Activated T-cell treated with anti-CD3 and anti-CD28 coated beads, Interleukin-2, amount 50 U/mL, for 24 hours (primary cell): ENCODE data around the gene BTBD7.

ENCODE experiments used
- DNase-seq: peaks from one replicate; pipeline ENCODE4 v3.0.0-alpha.2; 2020
- H3K27ac Mint-ChIP-seq: 2 replicates; pipeline ENCODE4 v1.8.0; 2020; ENCODE audit warnings: mild to moderate bottlenecking, mixed read lengths
- H3K27me3 Mint-ChIP-seq: 2 replicates; pipeline ENCODE4 v1.8.0; 2020; ENCODE audit warnings: mixed read lengths
- H3K36me3 Mint-ChIP-seq: 2 replicates; pipeline ENCODE4 v1.8.0; 2020; ENCODE audit warnings: low read depth, mixed read lengths
- H3K4me1 Mint-ChIP-seq: 2 replicates; pipeline ENCODE4 v1.8.0; 2020; ENCODE audit warnings: low read depth, mixed read lengths
- H3K4me3 Mint-ChIP-seq: 2 replicates; pipeline ENCODE4 v1.8.0; 2020; ENCODE audit warnings: mild to moderate bottlenecking, moderate library complexity, mixed read lengths
- H3K9me3 Mint-ChIP-seq: 2 replicates; pipeline ENCODE4 v1.8.0; 2020; ENCODE audit warnings: mixed read lengths

BTBD7 gene

DNA sequence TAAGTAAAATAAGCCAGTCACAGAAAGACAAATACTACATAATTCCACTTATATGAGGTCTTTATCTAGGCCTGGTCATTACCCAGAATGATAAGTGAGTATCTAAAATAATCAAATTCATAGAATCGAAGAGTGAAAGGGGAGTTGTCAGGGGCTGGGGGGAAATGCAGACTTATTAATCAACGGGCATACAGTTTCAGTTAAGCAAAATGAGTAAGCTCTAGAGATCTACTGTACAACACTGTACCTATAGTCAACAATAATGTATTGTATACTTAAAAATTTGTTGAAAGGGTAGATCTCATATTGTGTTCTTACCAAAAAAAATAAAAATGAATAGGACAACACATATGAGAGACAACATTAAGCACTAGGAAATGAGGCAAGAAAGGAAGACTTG lies 13.3 kb downstream of the BTBD7 start:
- no peak for DNase-seq
- H3K36me3 Mint-ChIP-seq, result peaks cover 33% of the 10 kb centered on the region
- no peaks in the 10 kb centered on the region for H3K9me3 Mint-ChIP-seq
- H3K4me1 Mint-ChIP-seq, result peaks cover 54% of the 10 kb centered on the region
- H3K4me3 Mint-ChIP-seq, result no peak overlapping the region
- no peak overlapping the region for H3K27ac Mint-ChIP-seq
- no peaks in the 10 kb centered on the region for H3K27me3 Mint-ChIP-seq

DNA sequence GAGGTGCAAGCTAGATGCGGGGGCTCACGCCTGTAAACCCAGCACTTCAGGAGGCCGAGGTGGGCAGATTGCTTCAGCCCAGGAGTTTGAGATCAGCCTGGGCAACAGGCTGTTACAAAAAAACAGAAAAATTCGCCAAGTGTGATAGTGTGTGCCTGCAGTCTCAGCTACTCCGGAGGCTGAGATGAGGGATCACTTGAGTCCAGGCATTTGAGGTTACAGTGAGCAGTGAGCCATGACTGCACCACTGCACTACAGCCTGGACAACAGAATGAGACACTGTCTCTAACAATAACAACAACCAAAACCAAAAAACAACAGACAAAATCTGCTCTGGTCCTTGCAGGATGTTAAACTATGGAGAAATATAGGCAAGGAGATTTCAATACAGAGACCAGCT lies 13.9 kb downstream of the BTBD7 start:
- H3K9me3 Mint-ChIP-seq, result no peaks in the 10 kb centered on the region
- H3K4me3 Mint-ChIP-seq, result no peak overlapping the region
- H3K27me3 Mint-ChIP-seq, result no peaks in the 10 kb centered on the region

DNA sequence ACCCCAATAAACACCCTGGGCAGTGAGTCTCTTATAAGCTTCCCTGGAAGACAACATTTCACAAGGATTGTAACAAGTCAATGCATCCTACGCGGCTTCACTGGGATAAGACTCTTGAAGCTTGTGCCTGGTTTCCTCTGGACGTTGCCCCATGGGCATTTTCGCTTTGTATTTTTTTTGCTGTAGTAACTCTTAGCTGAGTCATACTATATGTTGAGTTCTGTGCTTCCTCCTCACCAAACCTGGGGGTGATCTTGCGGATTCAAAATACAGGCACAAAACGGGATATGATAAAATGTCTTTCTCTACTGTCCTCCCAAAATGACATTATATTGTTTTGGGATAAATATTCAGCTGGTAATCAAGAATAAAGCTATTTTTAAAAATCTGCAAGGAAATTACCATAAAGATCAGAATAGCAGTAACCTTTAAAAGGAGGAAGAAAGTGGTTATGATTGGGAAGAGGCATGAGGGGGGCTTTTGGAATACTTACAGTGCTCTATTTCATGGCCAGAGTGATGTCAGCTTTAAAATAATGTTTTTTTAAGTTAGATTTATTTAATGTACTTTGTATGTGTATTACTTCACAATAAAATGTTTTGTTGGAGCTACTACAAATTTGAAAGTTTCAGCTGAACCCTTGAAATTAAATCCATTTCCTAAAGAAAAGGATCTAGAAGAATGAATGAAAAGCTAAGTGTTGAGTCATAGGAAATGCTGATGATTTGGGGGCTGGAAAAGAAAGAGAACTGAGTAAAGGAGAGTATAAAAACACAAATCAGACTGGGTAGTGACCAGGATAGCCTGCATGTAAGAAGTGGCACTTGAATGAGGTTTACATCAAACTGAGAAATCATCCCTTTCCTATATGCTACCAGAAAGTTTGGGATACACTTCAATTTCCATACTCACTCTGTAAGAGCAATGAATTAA lies 14.7 kb downstream of the BTBD7 start:
- H3K27me3 Mint-ChIP-seq, result no peaks in the 10 kb centered on the region
- H3K4me1 Mint-ChIP-seq, result peaks cover 44% of the 10 kb centered on the region
- no peak overlapping the region for H3K27ac Mint-ChIP-seq
- H3K36me3 Mint-ChIP-seq, result peaks cover 21% of the 10 kb centered on the region
- H3K9me3 Mint-ChIP-seq, result no peaks in the 10 kb centered on the region
- H3K4me3 Mint-ChIP-seq, result no peak overlapping the region
- DNase-seq, result no peak

More for the DNA sequence above, 13.9 kb downstream of the BTBD7 start:
- Mint-ChIP-seq H3K4me1 (peaks cover 51% of the 10 kb centered on the region), H3K36me3 (peaks cover 28% of the 10 kb centered on the region), H3K27ac (no peak overlapping the region)
- DNase-seq, result no peak

DNA sequence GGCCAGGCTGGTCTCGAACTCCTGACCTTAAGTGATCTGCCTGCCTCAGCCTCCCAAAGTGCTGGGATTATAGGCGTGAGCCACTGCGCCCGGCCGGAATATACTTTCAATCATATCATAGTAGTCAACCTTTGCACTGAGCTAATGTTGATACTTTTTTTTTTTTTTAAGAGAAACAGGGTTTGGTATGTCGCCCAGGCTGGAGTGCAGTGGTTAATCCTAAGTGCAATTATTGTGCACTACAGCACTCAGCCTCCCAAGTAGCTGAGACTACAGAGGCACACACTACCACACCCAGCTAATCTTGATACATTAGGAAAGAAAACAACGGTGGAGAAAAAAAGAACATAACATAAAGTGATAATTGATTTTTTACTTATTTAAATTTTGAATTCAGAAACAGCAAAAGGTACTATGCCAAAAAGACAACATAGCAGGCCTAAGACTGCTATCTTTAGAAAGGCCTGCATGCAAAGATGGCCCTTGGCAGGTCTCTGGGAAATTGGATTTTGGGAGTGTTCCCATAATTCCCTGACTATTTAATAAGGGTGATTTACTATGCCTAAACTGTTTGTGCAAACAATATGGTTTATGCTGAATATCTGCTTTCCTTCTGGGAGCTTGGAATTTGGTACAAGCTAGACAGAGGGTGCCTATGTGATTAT lies 15.5 kb downstream of the BTBD7 start:
- no peak overlapping the region for H3K27ac Mint-ChIP-seq
- no peak overlapping the region for H3K4me3 Mint-ChIP-seq
- DNase-seq, result no peak
- H3K36me3 Mint-ChIP-seq, result peaks cover 18% of the 10 kb centered on the region
- peaks cover 46% of the 10 kb centered on the region for H3K4me1 Mint-ChIP-seq
- no peaks in the 10 kb centered on the region for H3K27me3 Mint-ChIP-seq
- no peaks in the 10 kb centered on the region for H3K9me3 Mint-ChIP-seq

DNA sequence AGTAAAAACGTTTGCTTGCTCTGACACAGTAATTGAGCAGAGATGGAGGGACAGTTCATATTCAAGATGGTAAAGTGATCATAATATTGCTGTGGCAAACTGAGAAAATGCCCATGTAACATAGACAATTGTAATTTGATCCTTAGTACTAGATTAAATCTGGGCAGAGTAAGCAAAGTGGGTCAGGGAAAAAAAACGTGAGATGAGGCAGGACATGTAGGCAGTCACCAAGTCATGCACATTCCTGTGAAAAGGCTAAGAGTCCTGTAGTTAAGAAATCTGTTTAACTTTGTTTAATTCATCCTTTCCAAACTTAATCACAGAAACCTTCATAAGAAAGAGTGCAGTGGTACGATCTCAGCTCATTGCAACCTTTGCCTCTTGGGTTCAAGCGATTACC lies 16.1 kb downstream of the BTBD7 start:
- Mint-ChIP-seq H3K36me3 (peaks cover 14% of the 10 kb centered on the region), H3K27ac (no peak overlapping the region), H3K27me3 (no peaks in the 10 kb centered on the region), H3K4me3 (no peak overlapping the region), H3K4me1 (peaks cover 44% of the 10 kb centered on the region), H3K9me3 (no peaks in the 10 kb centered on the region)
- DNase-seq, result no peak

DNA sequence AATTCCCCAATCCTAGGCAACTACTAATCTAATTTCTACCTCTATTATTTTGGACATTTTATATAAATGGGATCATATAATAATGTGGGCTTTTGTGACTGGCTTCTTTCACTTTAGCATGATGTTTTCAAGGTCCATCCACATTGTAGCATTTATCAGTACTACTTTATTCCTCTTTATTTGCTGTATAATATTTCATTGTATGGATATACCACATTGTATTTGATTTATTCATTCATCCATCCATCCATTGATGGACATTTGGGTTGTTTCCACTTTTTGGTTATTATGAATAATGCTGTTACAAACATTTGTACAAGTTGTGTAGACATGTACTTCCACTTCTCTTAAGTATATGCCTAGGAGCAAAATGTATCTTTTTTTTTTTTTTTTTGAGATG lies 17.3 kb downstream of the BTBD7 start:
- Mint-ChIP-seq H3K27ac (no peak overlapping the region), H3K27me3 (no peaks in the 10 kb centered on the region), H3K4me3 (no peak overlapping the region), H3K9me3 (no peaks in the 10 kb centered on the region), H3K4me1 (peaks cover 41% of the 10 kb centered on the region), H3K36me3 (peaks cover 11% of the 10 kb centered on the region)
- DNase-seq, result no peak

DNA sequence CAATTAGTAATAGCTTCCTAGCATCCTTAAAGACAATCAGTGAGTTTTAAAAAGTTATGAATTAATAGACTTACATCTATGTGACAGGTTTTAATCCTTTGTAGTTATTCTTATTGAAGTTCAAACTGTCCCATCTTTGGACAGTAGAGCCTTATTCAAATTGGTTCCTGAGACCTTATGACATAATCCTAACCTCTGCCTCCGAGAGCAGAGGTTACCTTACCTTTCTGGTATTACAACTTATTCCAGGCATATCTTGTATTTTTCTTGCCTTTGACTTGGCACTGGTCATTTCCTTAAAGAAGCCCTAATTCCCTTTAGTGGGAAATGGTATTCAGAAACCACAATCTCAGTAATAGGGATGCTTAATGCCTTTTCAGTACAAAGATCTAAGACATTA lies 21.8 kb downstream of the BTBD7 start:
- no peaks in the 10 kb centered on the region for H3K9me3 Mint-ChIP-seq
- DNase-seq, result no peak
- no peak overlapping the region for H3K4me3 Mint-ChIP-seq
- H3K4me1 Mint-ChIP-seq, result peaks cover 37% of the 10 kb centered on the region
- no peaks in the 10 kb centered on the region for H3K27me3 Mint-ChIP-seq
- no peak overlapping the region for H3K27ac Mint-ChIP-seq
- no peaks in the 10 kb centered on the region for H3K36me3 Mint-ChIP-seq

DNA sequence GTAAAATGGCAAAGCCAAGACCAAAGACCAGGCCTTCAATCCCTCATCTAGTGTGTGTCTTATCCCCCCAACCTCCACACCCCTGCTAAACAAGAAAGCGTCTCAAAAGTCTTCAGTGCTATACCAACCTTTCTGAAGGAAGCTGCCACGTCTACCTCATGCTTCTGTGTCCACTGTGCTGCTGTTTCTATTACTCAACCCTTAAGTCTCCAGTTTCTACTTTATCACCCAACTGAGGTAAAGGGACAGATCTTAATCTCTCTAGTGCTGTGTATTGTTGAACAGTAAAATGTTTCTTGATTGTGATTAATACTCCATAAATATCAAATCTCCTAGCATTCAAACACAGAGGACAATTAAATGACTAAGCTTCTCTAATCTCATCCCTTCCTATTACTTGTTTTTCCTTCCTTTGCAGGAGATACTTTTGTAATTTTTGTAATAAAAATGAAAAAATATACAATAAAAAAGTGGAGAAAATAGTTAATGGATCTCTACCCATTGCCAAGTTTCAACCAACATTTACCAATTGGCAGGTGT lies 23.3 kb downstream of the BTBD7 start:
- Mint-ChIP-seq H3K4me3 (no peak overlapping the region), H3K27me3 (no peaks in the 10 kb centered on the region), H3K36me3 (no peaks in the 10 kb centered on the region), H3K27ac (no peak overlapping the region), H3K4me1 (peaks cover 44% of the 10 kb centered on the region), H3K9me3 (no peaks in the 10 kb centered on the region)
- DNase-seq, result no peak

DNA sequence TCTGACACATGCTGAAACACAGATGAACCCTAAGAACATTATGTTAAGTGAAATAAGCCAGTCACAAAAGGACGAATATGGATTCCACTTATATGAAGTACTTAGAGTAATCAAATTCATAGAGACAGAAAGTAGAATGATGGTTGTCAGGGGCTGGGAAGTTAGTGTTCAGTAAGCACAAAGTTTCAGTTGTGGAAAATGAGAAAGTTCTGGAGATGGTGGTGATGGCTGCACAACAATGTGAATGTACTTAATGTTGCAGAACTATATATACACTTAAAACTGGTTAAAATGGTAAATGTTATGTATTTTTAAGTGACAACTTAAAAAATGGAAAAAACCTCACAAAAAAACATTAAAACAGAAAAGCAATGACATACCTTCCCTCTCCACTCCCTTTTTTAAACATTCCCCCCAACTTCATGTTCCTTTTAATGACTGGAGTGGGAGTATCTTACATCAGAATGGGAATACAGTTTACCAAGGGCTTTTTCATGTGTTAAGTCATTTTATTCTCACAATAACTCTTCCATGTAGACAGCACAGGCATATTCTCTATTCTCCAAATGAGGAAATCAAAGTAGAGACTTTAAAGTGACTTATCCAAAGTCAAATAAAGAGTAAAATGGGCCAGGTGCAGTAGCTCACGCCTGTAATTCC lies 24.0 kb downstream of the BTBD7 start:
- Mint-ChIP-seq H3K4me1 (peaks cover 47% of the 10 kb centered on the region), H3K9me3 (no peaks in the 10 kb centered on the region), H3K27me3 (no peaks in the 10 kb centered on the region), H3K36me3 (no peaks in the 10 kb centered on the region), H3K27ac (no peak overlapping the region), H3K4me3 (no peak overlapping the region)
- no peak for DNase-seq

DNA sequence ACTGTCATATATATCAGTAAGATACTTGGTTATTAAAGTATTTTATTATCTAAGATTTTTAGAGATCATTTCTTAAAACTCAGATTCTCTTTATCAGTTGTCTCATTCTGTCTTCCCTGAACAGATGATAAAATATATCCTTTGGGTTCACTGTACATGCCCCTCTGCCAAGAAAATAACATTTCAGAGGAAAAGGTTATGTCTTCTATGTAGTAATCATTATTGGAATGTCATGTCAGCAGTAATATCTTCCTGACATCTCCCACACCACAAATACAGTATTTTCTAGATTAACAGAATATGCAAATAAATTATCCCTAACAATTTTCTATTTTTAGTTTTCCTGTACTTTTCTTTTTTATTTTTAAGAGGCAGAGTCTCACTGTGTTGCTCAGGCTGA lies 26.0 kb downstream of the BTBD7 start:
- H3K27me3 Mint-ChIP-seq, result no peaks in the 10 kb centered on the region
- no peak overlapping the region for H3K4me3 Mint-ChIP-seq
- H3K9me3 Mint-ChIP-seq, result no peaks in the 10 kb centered on the region
- no peak for DNase-seq
- no peak overlapping the region for H3K27ac Mint-ChIP-seq
- no peaks in the 10 kb centered on the region for H3K36me3 Mint-ChIP-seq
- H3K4me1 Mint-ChIP-seq, result peaks cover 51% of the 10 kb centered on the region

DNA sequence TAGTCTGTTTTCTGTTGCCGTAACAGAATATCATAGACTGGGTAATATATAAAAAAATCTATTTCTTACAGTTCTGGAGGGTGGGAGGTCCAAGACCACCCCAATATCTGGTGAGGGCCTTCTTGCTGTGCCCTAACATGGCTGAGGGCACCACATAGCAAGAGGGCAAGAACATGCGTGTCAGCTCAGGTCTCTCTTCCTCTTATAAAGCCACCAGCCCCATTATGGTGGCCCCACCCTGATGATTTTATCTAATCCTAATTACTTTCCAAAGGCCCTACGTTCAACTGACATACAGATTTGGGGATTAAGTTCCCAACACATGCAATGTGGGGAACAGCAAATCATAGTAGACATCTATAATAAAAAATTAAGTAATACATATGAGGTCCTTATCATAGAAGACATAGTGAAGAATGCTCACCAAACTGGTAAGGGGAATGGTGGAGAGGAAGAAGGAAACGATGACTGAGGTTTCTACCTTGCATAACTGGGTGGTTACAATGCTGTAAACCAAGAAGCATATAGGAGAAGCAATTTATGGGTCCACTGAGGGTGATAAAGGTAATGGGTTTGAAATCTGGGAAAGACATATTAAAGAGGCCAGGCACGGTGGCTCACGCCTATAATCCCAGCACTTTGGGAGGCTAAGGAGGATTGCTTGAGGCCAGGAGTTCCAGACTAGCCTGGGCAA lies 27.0 kb downstream of the BTBD7 start:
- Mint-ChIP-seq H3K36me3 (no peaks in the 10 kb centered on the region), H3K4me1 (peaks cover 48% of the 10 kb centered on the region)

DNA sequence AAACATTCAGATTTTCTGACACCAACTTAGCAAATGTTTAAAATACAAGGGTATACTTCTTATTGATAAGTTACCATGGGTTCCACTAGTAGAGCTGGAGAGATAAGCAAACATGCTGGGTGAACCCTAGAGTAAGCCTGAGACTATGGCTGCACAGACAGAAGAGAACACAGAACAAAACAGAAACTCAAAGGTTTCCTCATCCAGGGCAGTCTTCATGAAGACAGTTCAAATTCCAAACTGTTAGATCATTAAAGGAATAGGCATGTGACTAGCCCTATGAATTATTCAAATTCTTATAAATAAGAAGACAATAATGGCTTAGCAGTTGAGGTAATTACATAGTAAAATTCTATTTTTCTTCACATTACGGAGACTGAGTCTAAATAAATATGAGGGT lies 28.1 kb downstream of the BTBD7 start:
- Mint-ChIP-seq H3K36me3 (no peaks in the 10 kb centered on the region), H3K4me1 (peaks cover 46% of the 10 kb centered on the region), H3K9me3 (no peaks in the 10 kb centered on the region), H3K27ac (no peak overlapping the region), H3K27me3 (no peaks in the 10 kb centered on the region), H3K4me3 (no peak overlapping the region)
- DNase-seq, result no peak

More for the DNA sequence above, 27.0 kb downstream of the BTBD7 start:
- Mint-ChIP-seq H3K4me3 (no peak overlapping the region), H3K9me3 (no peaks in the 10 kb centered on the region), H3K27me3 (no peaks in the 10 kb centered on the region), H3K27ac (no peak overlapping the region)
- DNase-seq, result no peak

DNA sequence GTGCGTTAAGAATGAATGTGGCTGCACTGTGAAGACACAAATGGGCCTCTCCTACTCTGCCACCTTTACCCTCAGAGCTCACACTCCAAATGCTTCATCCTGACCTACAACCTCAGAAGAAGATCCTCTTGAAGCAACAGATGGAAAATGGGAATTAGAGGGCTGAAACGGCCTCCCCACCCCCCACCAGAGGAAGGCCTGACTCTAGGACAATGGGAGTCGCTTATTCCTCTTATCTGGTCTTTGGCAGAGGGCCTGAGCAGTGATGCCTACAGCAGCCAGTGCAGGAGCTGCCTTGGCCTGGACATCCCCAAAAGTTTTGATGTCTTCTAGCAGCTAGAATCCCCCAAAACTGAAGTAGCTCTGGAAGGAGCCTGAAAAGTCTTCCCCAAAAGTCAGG lies 29.2 kb downstream of the BTBD7 start:
- H3K4me1 Mint-ChIP-seq, result peaks cover 46% of the 10 kb centered on the region
- no peaks in the 10 kb centered on the region for H3K36me3 Mint-ChIP-seq
- no peaks in the 10 kb centered on the region for H3K27me3 Mint-ChIP-seq
- H3K4me3 Mint-ChIP-seq, result no peak overlapping the region
- H3K9me3 Mint-ChIP-seq, result no peaks in the 10 kb centered on the region
- no peak for DNase-seq
- no peak overlapping the region for H3K27ac Mint-ChIP-seq
